Mesothelial cell of epicardium (in vitro differentiated cells): Measurements from ENCODE around the gene TLR6. TPM values are rescaled to one million over a fixed set of nuclear protein-coding genes. Genes with fewer than 3 reads are reported as not detected.

ENCODE experiments used
- DNase-seq, 2 experiments: peaks; one replicate each; pipeline ENCODE4 v3.0.0; 2021; ENCODE audit warnings: low spot score in 2 of 2; ENCODE audit not compliant: unreplicated experiment in 2 of 2
- H3K27ac Mint-ChIP-seq: 2 replicates; pipeline ENCODE4 v1.8.0; 2021; ENCODE audit warnings: mixed read lengths
- H3K27me3 Mint-ChIP-seq: 2 replicates; pipeline ENCODE4 v1.8.0; 2021; ENCODE audit warnings: low read depth, mixed read lengths
- H3K36me3 Mint-ChIP-seq: 2 replicates; pipeline ENCODE4 v1.8.0; 2021; ENCODE audit warnings: mixed read lengths
- H3K4me1 Mint-ChIP-seq: 2 replicates; pipeline ENCODE4 v1.8.0; 2021; ENCODE audit warnings: mixed read lengths
- H3K4me3 Mint-ChIP-seq: 2 replicates; pipeline ENCODE4 v1.8.0; 2021; ENCODE audit warnings: mild to moderate bottlenecking, moderate library complexity, mixed read lengths
- H3K9me3 Mint-ChIP-seq: 2 replicates; pipeline ENCODE4 v1.8.0; 2021; ENCODE audit warnings: mixed read lengths
- total RNA-seq: library from RNA; stranded (reverse); gene quantifications from 3 replicates; pipeline ENCODE4 v1.2.1, GENCODE V29; 2021
- TF ChIP-seq, protein P1 (sequence below): fragments of 200-600 bp; sonication (generic); IDR thresholded peaks from one replicate; pipeline ENCODE4 v1.5.0; 2021; ENCODE audit warnings: antibody characterized with exemption; ENCODE audit not compliant: unreplicated experiment

Gene TLR6
- total RNA-seq: 0.77 to 1.2 TPM (median 0.98 TPM) in 3 replicates

GRCh38 chr4:38856524-38857337 is at the start of gene TLR6:
TSS of gene TLR6 (minus strand) at chr4:38856817. CDS start at chr4:38829473, 27,344 bp downstream.
- TF ChIP-seq, protein P1, sequence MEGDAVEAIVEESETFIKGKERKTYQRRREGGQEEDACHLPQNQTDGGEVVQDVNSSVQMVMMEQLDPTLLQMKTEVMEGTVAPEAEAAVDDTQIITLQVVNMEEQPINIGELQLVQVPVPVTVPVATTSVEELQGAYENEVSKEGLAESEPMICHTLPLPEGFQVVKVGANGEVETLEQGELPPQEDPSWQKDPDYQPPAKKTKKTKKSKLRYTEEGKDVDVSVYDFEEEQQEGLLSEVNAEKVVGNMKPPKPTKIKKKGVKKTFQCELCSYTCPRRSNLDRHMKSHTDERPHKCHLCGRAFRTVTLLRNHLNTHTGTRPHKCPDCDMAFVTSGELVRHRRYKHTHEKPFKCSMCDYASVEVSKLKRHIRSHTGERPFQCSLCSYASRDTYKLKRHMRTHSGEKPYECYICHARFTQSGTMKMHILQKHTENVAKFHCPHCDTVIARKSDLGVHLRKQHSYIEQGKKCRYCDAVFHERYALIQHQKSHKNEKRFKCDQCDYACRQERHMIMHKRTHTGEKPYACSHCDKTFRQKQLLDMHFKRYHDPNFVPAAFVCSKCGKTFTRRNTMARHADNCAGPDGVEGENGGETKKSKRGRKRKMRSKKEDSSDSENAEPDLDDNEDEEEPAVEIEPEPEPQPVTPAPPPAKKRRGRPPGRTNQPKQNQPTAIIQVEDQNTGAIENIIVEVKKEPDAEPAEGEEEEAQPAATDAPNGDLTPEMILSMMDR: peak; percentile 79
- DNase-seq: peak in 1 of 2 experiments; percentile 53
- H3K4me3 Mint-ChIP-seq: peak within 1 kb of the TSS; percentile 16

DNA sequence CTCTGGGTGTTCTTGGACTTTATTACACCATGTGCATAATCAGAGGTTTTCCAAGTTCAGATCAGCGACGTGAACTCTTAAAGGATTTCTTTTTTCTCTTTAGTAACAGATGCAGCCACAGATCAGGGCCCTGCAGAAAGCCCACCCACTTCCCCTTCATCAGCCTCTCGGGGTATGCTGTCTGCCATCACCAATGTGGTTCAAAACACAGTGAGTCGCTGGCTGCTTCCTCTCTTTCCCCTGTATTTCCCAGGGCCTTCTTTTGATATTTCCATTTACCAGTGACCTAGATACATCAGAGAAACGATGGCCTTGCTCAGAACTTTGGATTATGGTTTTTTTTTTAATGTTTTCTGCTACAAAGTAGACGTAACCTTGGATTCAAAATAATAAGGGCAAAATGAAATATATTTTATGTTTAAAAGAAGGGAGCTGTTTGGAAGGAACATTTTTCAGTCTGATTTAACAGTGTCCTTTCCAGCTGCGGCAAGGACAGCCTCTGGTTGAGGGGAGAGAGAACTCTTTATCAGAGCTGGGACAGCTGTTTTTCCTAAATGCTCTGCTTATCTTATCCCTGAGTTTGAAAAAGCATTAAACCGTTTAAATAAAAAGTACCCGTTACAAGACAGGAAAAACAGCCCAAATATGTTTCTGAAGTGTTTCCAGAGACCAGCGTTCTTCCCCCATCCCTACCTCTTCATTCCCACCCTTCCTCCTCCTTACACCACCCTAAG is 49.2 kb upstream of the TLR6 start:
- Mint-ChIP-seq H3K4me3 (no peak overlapping the region), H3K9me3 (no peaks in the 10 kb centered on the region), H3K27ac (peak overlapping the region; percentile 85), H3K27me3 (no peaks in the 10 kb centered on the region), H3K36me3 (peaks cover 34% of the 10 kb centered on the region), H3K4me1 (peaks cover 8% of the 10 kb centered on the region)
- TF ChIP-seq, protein P1: no peak
- DNase-seq: no peak

More at GRCh38 chr4:38856524-38857337, at the start of gene TLR6:
- H3K27ac Mint-ChIP-seq: peak within 1 kb of the TSS; percentile 21
- H3K36me3 Mint-ChIP-seq: no peaks in the 10 kb centered on the region
- H3K27me3 Mint-ChIP-seq: peaks cover 9% of the 10 kb centered on the region
- peaks cover 21% of the 10 kb centered on the region for H3K4me1 Mint-ChIP-seq
- no peaks in the 10 kb centered on the region for H3K9me3 Mint-ChIP-seq

DNA sequence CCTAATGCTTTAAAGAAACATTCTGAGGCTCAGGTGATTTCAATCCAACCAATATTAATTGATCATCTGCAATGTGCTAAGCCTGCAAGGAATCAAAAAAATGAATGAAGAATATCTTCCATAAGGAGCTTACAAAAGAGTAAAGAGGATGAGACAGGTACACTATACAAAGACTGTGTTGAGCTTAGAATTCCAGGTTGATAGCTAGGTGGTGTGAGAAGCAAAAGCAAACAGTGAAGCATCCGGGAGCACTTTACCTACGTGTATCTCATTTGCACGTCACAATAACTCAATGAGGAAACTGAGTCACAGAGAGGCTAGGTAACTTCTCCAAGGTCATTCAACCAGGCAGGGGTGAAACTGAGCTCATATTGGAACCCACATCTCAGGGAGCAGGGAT is 48.1 kb upstream of the TLR6 start:
- TF ChIP-seq, protein P1: no peak
- Mint-ChIP-seq H3K36me3 (peaks cover 24% of the 10 kb centered on the region), H3K27me3 (no peaks in the 10 kb centered on the region), H3K9me3 (no peaks in the 10 kb centered on the region), H3K4me3 (no peak overlapping the region), H3K27ac (peak overlapping the region; percentile 15), H3K4me1 (peaks cover 8% of the 10 kb centered on the region)
- DNase-seq: no peak

GRCh38 chr4:38904090-38904666 is 47.6 kb upstream of the TLR6 start:
- TF ChIP-seq, protein P1: no peak
- Mint-ChIP-seq H3K27me3 (no peaks in the 10 kb centered on the region), H3K4me1 (peaks cover 8% of the 10 kb centered on the region), H3K36me3 (peaks cover 20% of the 10 kb centered on the region), H3K27ac (peak overlapping the region; percentile 15), H3K4me3 (no peak overlapping the region), H3K9me3 (no peaks in the 10 kb centered on the region)
- DNase-seq: no peak

DNA sequence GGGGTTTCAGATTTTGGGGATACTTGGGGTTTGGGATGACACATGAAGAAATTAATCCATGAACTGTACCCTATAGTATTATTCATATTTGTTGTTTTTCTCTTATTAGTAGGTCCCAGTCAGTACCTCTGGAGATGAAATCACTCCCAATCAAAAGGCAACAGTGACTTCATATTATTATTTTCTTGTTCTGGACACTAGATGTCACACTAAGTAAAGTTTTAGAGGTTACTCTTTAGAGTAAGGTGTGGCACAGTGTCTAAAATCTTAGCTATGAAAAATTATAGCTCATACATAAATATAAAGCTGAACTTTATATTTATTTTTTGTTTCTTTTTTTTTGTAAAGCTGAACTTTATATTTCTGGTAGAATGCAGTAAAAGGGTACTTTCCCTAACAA is 46.1 kb upstream of the TLR6 start:
- H3K36me3 Mint-ChIP-seq: peaks cover 24% of the 10 kb centered on the region
- no peak for DNase-seq
- H3K4me1 Mint-ChIP-seq: peaks cover 8% of the 10 kb centered on the region
- no peak overlapping the region for H3K4me3 Mint-ChIP-seq
- no peak overlapping the region for H3K27ac Mint-ChIP-seq
- no peaks in the 10 kb centered on the region for H3K27me3 Mint-ChIP-seq
- TF ChIP-seq, protein P1: no peak
- no peaks in the 10 kb centered on the region for H3K9me3 Mint-ChIP-seq
